SK-N-MC (cell line): Measurements from ENCODE around the gene SCD5.

Experiments
- EZH2 ChIP-seq: fragments of 200-600 bp; sonication (generic); IDR thresholded peaks from one replicate; pipeline ENCODE4 v1.6.1; 2017; ENCODE audit warnings: antibody characterized with exemption
- FOXP2 ChIP-seq: optimal IDR thresholded peaks from 2 replicates; pipeline ENCODE3; 2011; ENCODE audit warnings: mild to moderate bottlenecking, moderate library complexity; ENCODE audit not compliant: insufficient read depth; ENCODE audit errors: extremely low read length, control extremely low read depth
- POLR2AphosphoS5 ChIP-seq: IDR thresholded peaks from 2 replicates; pipeline ENCODE4 v1.6.1; 2012; ENCODE audit warnings: mild to moderate bottlenecking, low read depth, low read length, borderline replicate concordance

- TF ChIP-seq POLR2AphosphoS5 (no peak), EZH2 (no peak), FOXP2 (no peak)
These were observed 1.6 kb downstream of the SCD5 start for GRCh38 chr4:82797040-82797404.
